Activated gamma-delta T cell treated with anti-CD3 and anti-CD28 coated beads, Interleukin-2, amount 50 U/mL, for 16 hours (primary cell): Measurements from ENCODE around the gene PPT2.
A peak's percentile ranks its signal among the peaks of the same experiment; 100 is the strongest.
"Not testable (repeated sequence)": the region's sequence is repeated elsewhere in the genome, so short reads cannot be mapped to it uniquely, and the experiment has no call there.

Experiments used
- DNase-seq: peaks from one replicate; pipeline ENCODE4 v3.0.0-alpha.2; 2020; ENCODE audit warnings: low read depth

The PPT2 gene

GRCh38 chr6:32127717-32128592 is 26.0 kb upstream of the PPT2 start, which contains the start of gene ATF6B:
TSS of gene ATF6B (minus strand) at chr6:32128246. CDS start at chr6:32128207, 39 bp downstream.
- peak; percentile 97 for DNase-seq

- no peak for DNase-seq
Measured at GRCh38 chr6:32128751-32129296, 25.1 kb upstream of the PPT2 start.

- DNase-seq = no peak
Measured at GRCh38 chr6:32129297-32130088, 24.4 kb upstream of the PPT2 start.

- DNase-seq = no peak
Measured at GRCh38 chr6:32131439-32131948, 22.4 kb upstream of the PPT2 start.

- no peak for DNase-seq
Measured at GRCh38 chr6:32132110-32132509, 21.8 kb upstream of the PPT2 start.

- no peak for DNase-seq
Measured at GRCh38 chr6:32133786-32134185, 20.2 kb upstream of the PPT2 start.

- no peak for DNase-seq
Measured at GRCh38 chr6:32137454-32137853, 16.5 kb upstream of the PPT2 start.

- DNase-seq = no peak
Measured at GRCh38 chr6:32139590-32139989, 14.4 kb upstream of the PPT2 start.

GRCh38 chr6:32140420-32141046 is 13.4 kb upstream of the PPT2 start:
- no peak for DNase-seq

GRCh38 chr6:32144238-32144637 is 9.7 kb upstream of the PPT2 start:
- DNase-seq = not testable (repeated sequence)

- no peak for DNase-seq
Measured at GRCh38 chr6:32146287-32146686, 7.7 kb upstream of the PPT2 start.

- no peak for DNase-seq
Measured at GRCh38 chr6:32146687-32147086, 7.3 kb upstream of the PPT2 start.

- DNase-seq = no peak
Measured at GRCh38 chr6:32147401-32148132, 6.4 kb upstream of the PPT2 start.

- DNase-seq = peak; percentile 55
Measured at GRCh38 chr6:32148289-32149091, 5.5 kb upstream of the PPT2 start.

GRCh38 chr6:32149092-32149755 is 4.7 kb upstream of the PPT2 start:
- no peak for DNase-seq

- no peak for DNase-seq
Measured at GRCh38 chr6:32149932-32150870, 3.7 kb upstream of the PPT2 start.

GRCh38 chr6:32151181-32151862 is 2.6 kb upstream of the PPT2 start:
- DNase-seq = no peak
